ENCODE results near the gene CLDN9.

Gene CLDN9

GRCh38 chr16:3012828-3013420 is at the start of gene CLDN9:
Gene CLDN9 (plus strand): TSS chr16:3012923. CDS start chr16:3013363, 440 bp downstream.
- DNase-seq (ENCODE audit: low read depth) = no peak

- DNase-seq (ENCODE audit: low read depth) = peak; percentile 53
Measured at GRCh38 chr16:2963074-2963722, 49.5 kb upstream of the CLDN9 start.

GRCh38 chr16:2963723-2964474 is 48.8 kb upstream of the CLDN9 start, which contains the start of gene KREMEN2:
Gene KREMEN2 (plus strand): TSS chr16:2964275. CDS start chr16:2964521, 246 bp downstream.
- DNase-seq (ENCODE audit: low read depth) = no peak

- DNase-seq (ENCODE audit: low read depth) = no peak
Measured at GRCh38 chr16:2964475-2965336, 48.0 kb upstream of the CLDN9 start.

GRCh38 chr16:2966043-2966807 is 46.5 kb upstream of the CLDN9 start:
- no peak for DNase-seq (ENCODE audit: low read depth)

- no peak for DNase-seq (ENCODE audit: low read depth)
Measured at GRCh38 chr16:2966808-2967191, 45.9 kb upstream of the CLDN9 start.

GRCh38 chr16:2967211-2967631 is 45.5 kb upstream of the CLDN9 start:
- DNase-seq (ENCODE audit: low read depth) = no peak

GRCh38 chr16:2967721-2968161 is 45.0 kb upstream of the CLDN9 start:
- no peak for DNase-seq (ENCODE audit: low read depth)

GRCh38 chr16:2968368-2968737 is 44.4 kb upstream of the CLDN9 start:
- DNase-seq (ENCODE audit: low read depth) = no peak

GRCh38 chr16:2968738-2969544 is 43.8 kb upstream of the CLDN9 start, which contains the start of gene PAQR4:
Gene PAQR4 (plus strand): TSS chr16:2969348. CDS start chr16:2969675, 327 bp downstream.
- DNase-seq (ENCODE audit: low read depth) = peak; percentile 62

- peak; percentile 45 for DNase-seq (ENCODE audit: low read depth)
Measured at GRCh38 chr16:2969545-2970521, 42.9 kb upstream of the CLDN9 start.

- no peak for DNase-seq (ENCODE audit: low read depth)
Measured at GRCh38 chr16:2970563-2970962, 42.2 kb upstream of the CLDN9 start.

GRCh38 chr16:2971134-2971984 is 41.4 kb upstream of the CLDN9 start:
- no peak for DNase-seq (ENCODE audit: low read depth)

GRCh38 chr16:2971985-2972784 is 40.5 kb upstream of the CLDN9 start:
- DNase-seq (ENCODE audit: low read depth) = no peak

- DNase-seq (ENCODE audit: low read depth) = no peak
Measured at GRCh38 chr16:2973093-2973492, 39.6 kb upstream of the CLDN9 start.

- DNase-seq (ENCODE audit: low read depth) = no peak
Measured at GRCh38 chr16:2973605-2974318, 39.0 kb upstream of the CLDN9 start.
